ENCODE measurements around the gene CPNE2.
"Not testable (repeated sequence)": the region's sequence is repeated elsewhere in the genome, so short reads cannot be mapped to it uniquely, and the experiment has no call there.

The CPNE2 gene

DNA sequence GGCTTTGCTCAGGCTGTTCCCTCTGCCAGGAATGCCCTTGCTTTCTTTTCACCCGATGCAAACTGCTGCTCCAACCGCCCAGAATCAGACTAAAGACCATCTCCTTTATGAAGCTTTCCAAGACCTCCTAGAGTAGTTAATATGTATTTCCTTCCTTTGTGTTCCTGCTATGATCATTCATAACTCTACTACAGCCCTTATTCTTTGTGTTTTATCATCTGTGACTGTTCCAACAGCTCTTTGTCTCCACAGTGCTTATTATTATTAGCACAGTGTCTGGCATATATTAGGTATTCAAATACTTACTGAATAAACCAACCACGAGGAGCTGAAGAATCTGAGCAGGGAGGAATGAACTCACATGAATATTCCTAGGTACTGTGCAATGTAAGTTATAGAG is 85.8 kb downstream of the CPNE2 start:
- no peak for DNase-seq

DNA sequence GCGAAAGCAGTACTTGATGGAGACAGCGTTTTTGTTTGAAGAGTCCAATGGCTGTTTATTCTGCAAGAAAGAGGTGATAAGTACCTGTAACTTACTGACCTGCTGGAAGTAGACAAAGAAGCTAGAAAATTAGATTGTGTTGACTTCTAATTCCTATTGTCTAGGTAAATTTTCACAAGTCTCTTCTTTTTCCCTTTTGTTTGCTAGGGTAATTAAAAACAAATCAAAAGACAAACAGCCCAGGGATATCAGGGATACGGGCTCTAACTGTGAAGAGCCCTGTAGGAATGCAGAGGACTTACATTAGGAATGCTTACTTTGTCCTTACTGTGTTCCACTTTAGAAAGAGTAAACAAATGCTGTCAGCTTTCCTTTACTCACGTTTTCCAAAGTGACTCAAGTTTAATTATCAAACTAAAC is 86.4 kb downstream of the CPNE2 start:
- DNase-seq, result no peak

DNA sequence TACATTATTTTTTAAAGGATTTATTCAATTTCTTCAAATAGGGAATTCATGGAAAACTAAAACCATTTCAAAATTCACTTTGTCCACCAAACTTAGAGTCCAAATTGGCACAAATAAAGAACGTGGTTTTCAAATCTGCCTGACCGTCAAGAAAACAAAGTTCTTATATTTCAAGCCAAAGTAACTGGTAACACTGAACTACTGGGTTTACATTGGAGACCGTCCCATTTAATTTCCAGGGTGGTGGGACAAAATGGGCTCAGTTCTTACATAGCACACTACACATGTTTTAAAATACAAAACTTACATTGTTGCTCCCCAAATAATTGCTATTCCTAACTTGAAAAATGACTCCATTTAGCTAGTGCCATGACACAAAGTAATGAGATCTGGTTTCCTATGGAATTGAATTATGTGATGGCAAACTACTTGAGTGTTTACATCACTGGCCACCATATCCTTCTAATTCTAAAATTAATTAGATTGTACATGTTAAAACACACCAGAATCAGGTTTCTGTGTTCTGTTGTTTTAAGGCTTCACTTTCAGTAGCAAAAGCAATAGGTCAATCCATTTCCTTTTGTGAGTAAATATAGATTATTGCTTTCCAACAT is 86.9 kb downstream of the CPNE2 start:
- DNase-seq, result no peak

- DNase-seq, result no peak
These were observed 91.7 kb downstream of the CPNE2 start for GRCh38 chr16:57184113-57184512.

- no peak for DNase-seq
These were observed 92.6 kb downstream of the CPNE2 start for GRCh38 chr16:57184887-57185445.

- DNase-seq, result no peak
These were observed 93.1 kb downstream of the CPNE2 start for GRCh38 chr16:57185446-57185944.

DNA sequence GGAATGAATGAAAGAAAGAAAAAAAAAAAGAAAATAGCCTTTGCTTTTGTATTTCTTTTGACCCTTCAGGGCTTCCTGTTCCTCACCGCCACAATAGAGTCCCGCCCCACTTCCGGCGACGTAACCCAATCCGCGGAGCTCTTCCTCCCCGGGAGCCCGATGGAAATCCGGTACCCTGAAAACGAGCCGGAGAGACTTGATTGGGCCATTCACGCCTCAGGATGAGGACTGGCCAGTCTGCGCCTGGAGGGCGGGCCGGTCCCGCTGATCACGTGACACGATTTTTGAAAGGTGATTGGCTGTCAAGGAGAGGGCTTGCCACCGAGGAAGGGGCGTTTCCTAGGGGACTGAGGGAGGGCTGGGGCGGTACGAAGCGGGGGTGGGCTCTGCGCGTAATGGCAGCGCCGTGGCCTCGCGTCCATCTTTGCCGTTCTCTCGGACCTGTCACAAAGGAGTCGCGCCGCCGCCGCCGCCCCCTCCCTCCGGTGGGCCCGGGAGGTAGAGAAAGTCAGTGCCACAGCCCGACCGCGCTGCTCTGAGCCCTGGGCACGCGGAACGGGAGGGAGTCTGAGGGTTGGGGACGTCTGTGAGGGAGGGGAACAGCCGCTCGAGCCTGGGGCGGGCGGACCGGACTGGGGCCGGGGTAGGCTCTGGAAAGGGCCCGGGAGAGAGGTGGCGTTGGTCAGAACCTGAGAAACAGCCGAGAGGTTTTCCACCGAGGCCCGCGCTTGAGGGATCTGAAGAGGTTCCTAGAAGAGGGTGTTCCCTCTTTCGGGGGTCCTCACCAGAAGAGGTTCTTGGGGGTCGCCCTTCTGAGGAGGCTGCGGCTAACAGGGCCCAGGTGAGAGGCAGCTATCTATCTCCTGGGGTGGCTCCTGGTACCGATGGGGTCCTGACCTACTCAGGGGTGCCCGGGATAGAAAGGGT is 93.8 kb downstream of the CPNE2 start, which contains the start of the genes PSME3IP1 and RSPRY1:
PSME3IP1 (minus strand) TSS at position 95 of the 927 bp plus-strand sequence. CDS start 12,185 bp downstream, outside the sequence.
RSPRY1 (plus strand) TSS at position 385 of the 927 bp plus-strand sequence. CDS start 18,330 bp downstream, outside the sequence.
- peak; percentile 100 for DNase-seq

GRCh38 chr16:57186872-57187854 is 94.8 kb downstream of the CPNE2 start:
- DNase-seq, result no peak

GRCh38 chr16:57187902-57188710 is 95.7 kb downstream of the CPNE2 start:
- DNase-seq, result not testable (repeated sequence)

DNA sequence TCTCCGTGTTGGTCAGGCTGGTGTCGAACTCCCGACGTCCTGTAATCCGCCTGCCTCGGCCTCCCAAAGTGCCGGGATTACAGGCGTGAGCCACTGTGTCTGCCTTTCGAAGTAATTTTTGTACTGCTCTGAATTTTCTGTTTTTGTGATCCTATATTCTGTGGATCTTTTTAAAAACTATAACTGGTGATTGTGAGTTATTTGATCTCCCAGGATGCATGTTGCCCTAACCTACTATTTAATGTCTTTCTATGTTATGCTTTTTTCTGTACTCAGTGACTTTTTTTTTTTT is 96.3 kb downstream of the CPNE2 start:
- no peak for DNase-seq

GRCh38 chr16:57189527-57189926 is 97.1 kb downstream of the CPNE2 start:
- DNase-seq, result not testable (repeated sequence)

GRCh38 chr16:57190136-57190535 is 97.8 kb downstream of the CPNE2 start:
- no peak for DNase-seq

DNA sequence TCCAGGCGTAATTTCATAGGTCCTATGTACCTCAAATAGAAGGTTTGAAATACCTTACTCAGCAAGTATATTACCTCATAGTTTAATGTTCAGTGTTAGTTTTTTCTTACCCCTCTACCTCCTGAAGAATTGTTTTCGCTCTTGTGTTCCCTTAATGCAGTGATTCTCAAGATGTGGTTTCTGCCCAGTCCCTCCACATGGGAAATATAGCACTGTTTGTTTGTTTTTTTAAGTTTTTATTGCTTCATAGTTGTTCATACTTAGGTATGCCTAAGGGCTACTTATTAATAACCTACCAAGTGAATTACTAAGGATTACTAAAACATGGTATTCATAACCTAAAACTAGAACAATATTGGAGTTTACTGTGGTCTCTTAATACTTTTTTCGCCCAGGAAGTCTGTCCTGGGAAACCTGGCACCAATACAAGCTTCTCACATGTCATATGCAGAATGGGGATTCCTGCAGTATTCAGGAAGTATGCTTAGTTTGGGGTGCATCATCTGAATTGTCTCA is 98.7 kb downstream of the CPNE2 start:
- no peak for DNase-seq

DNA sequence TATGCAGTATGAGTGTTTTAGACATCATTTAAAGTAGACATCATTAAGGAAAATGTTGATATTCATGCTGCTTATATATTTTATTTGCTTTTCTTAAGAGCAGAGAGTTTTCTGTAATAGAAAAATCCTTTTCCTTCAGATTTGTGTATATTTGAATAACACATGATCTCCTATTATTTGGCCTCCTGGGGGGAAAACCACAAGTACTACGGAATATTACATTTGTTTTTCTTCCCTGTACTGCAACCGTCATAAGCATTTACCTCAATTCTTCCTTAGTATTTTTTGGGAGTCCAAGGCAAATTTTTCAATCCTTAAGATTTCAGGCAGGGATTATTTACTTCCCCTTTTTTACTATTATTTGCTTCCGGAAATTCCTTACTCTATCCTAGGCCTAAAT is 99.8 kb downstream of the CPNE2 start:
- DNase-seq, result no peak

- DNase-seq, result no peak
These were observed 100.5 kb downstream of the CPNE2 start for GRCh38 chr16:57192720-57193486.

- DNase-seq, result no peak
These were observed 102.1 kb downstream of the CPNE2 start for GRCh38 chr16:57194512-57194911.

DNA sequence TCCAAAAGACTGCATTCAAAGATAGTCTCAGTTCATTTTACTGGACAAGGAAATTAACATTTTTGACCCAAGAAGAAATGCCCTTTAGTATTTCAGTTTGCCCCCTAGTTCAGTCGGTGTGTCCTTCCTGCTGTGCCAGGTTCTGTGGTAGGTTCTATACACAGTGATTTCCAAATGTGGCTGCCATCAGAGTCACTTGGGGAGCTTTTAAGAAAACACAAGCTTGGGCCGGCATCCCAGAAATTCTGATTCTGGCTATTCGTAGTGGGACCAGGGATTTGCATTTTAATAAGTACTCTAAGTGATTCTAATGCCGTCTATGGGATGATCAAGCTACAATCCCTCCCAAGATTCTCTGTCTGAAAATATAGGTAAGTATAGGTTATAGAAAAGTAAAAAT is 103.9 kb downstream of the CPNE2 start:
- no peak for DNase-seq

GRCh38 chr16:57196753-57197152 is 104.4 kb downstream of the CPNE2 start:
- DNase-seq, result no peak

All from stimulated activated CD4-positive, alpha-beta T cell treated with anti-CD3 and anti-CD28 coated beads, Interleukin-1b, Interleukin-23, amount 100 ng/mL, for 48 hours (primary cell).